ENCODE measurements around the gene COL1A2.

The COL1A2 gene

GRCh38 chr7:94391726-94392392 is 2.8 kb upstream of the COL1A2 start:
- H3K27me3 ChIP-seq (ENCODE audit: insufficient read depth, low read depth, severe bottlenecking) = no peaks in the 10 kb centered on the region
- H3K4me3 ChIP-seq (ENCODE audit: low read depth, low read length) = no peak overlapping the region
- no peak for DNase-seq
- no peaks in the 10 kb centered on the region for H3K9me3 ChIP-seq (ENCODE audit: severe bottlenecking)
- TF ChIP-seq, protein P1, sequence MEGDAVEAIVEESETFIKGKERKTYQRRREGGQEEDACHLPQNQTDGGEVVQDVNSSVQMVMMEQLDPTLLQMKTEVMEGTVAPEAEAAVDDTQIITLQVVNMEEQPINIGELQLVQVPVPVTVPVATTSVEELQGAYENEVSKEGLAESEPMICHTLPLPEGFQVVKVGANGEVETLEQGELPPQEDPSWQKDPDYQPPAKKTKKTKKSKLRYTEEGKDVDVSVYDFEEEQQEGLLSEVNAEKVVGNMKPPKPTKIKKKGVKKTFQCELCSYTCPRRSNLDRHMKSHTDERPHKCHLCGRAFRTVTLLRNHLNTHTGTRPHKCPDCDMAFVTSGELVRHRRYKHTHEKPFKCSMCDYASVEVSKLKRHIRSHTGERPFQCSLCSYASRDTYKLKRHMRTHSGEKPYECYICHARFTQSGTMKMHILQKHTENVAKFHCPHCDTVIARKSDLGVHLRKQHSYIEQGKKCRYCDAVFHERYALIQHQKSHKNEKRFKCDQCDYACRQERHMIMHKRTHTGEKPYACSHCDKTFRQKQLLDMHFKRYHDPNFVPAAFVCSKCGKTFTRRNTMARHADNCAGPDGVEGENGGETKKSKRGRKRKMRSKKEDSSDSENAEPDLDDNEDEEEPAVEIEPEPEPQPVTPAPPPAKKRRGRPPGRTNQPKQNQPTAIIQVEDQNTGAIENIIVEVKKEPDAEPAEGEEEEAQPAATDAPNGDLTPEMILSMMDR (IDR thresholded peaks at IDR 0.05; ENCODE audit: low read depth, low read length) = no peak
- H3K27ac ChIP-seq = no peak overlapping the region
- no peaks in the 10 kb centered on the region for H3K36me3 ChIP-seq

DNA sequence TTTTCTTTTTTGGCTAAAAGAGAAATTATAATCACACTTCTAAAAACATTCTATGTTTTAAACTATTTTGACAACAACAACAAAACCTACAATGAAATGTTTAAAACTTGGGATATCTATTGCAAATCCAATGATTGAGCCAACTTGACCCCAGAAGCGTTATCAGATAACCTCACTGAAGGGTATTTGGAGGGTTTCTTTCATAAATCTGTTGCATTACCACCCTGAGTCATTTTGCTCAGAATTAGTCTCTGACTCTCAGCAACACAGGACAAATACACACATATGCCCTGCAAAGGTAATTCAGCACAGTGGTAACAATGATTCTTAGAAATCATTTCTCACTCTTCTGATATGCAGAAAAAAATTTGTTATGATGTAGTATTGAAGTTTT is 2.3 kb upstream of the COL1A2 start:
- H3K27me3 ChIP-seq (ENCODE audit: insufficient read depth, low read depth, severe bottlenecking) = no peaks in the 10 kb centered on the region
- no peak overlapping the region for H3K27ac ChIP-seq
- TF ChIP-seq, protein P1 (IDR thresholded peaks at IDR 0.05; ENCODE audit: low read depth, low read length) = no peak
- H3K4me3 ChIP-seq (ENCODE audit: low read depth, low read length) = no peak overlapping the region
- no peak for DNase-seq
- H3K36me3 ChIP-seq = no peaks in the 10 kb centered on the region
- H3K9me3 ChIP-seq (ENCODE audit: severe bottlenecking) = no peaks in the 10 kb centered on the region

DNA sequence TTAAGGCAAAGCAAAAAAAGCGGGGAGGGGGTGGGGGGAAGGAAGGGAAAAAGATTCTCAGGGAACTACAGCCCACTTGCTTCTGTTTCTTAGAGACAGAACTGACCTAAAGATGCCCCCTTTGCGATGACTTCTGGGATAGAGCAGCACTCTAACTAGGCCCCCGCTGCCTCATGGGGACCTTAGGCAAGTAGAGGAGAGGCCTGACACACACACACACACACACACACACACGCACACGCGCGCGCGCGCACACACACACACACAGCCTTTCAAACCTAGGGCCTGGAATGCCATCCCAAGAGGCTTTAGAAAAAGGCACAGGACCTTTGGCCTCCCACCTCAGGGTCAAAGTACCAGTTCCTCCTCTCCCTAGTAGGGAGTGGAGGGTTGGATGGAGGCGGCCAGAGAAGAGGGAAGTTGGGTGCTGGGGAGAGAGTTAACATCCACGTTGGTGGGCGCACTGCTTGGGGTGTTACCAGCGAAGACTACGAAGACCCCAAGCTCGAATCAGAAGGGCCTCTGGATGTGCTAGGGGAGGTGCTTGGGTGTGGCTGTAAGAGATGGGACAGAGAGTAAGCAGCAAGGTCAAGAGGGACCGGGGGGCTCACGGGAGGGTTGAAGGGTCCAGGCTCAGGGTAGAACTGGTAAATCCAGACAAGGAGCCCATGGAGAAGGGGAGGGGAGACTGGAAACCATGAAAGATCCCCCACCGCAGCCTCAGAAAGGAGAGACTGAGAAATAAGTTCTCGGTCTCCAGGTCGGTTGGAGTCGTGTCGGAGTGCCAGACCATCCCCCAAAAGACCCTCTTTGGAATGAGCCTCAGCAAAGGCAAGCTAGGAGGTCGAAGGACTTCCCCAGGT is 1.2 kb upstream of the COL1A2 start:
- DNase-seq = no peak
- TF ChIP-seq, protein P1 (IDR thresholded peaks at IDR 0.05; ENCODE audit: low read depth, low read length) = no peak
- Histone ChIP-seq H3K27ac (no peak overlapping the region), H3K9me3 (ENCODE audit: severe bottlenecking) (no peaks in the 10 kb centered on the region), H3K27me3 (ENCODE audit: insufficient read depth, low read depth, severe bottlenecking) (no peaks in the 10 kb centered on the region), H3K4me3 (ENCODE audit: low read depth, low read length) (no peak overlapping the region), H3K36me3 (no peaks in the 10 kb centered on the region)

DNA sequence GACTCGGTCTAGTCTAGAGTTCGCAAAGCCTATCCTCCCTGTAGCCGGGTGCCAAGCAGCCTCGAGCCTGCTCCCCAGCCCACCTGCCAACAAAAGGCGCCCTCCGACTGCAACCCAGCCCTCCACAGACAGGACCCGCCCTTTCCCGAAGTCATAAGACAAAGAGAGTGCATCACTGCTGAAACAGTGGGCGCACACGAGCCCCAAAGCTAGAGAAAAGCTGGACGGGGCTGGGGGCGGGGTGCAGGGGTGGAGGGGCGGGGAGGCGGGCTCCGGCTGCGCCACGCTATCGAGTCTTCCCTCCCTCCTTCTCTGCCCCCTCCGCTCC is 622 bp upstream of the COL1A2 start:
- Histone ChIP-seq H3K27me3 (ENCODE audit: insufficient read depth, low read depth, severe bottlenecking) (no peaks in the 10 kb centered on the region), H3K36me3 (no peaks in the 10 kb centered on the region), H3K9me3 (ENCODE audit: severe bottlenecking) (no peaks in the 10 kb centered on the region), H3K27ac (no peak overlapping the region), H3K4me3 (ENCODE audit: low read depth, low read length) (no peak overlapping the region)
- TF ChIP-seq, protein P1 (IDR thresholded peaks at IDR 0.05; ENCODE audit: low read depth, low read length) = no peak
- DNase-seq = no peak

- H3K36me3 ChIP-seq = no peaks in the 10 kb centered on the region
- peak; percentile 67 for DNase-seq
- no peaks in the 10 kb centered on the region for H3K27me3 ChIP-seq (ENCODE audit: insufficient read depth, low read depth, severe bottlenecking)
- no peaks in the 10 kb centered on the region for H3K9me3 ChIP-seq (ENCODE audit: severe bottlenecking)
- TF ChIP-seq, protein P1 (IDR thresholded peaks at IDR 0.05; ENCODE audit: low read depth, low read length) = peak; percentile 50
- no peak overlapping the region for H3K4me3 ChIP-seq (ENCODE audit: low read depth, low read length)
- H3K27ac ChIP-seq = peak overlapping the region; percentile 50
Measured at GRCh38 chr7:94395141-94396036, 694 bp downstream of the COL1A2 start.

Data from WERI-Rb-1 (cell line).